LNCAP (cell line): ENCODE data around the gene SLC2A9.

Experiments used
- CTCF ChIP-seq: fragments of 450-650 bp; IDR thresholded peaks from 2 replicates; pipeline ENCODE4 v1.5.1; 2017; ENCODE audit warnings: mild to moderate bottlenecking

SLC2A9 gene

GRCh38 chr4:10008609-10009005, 12.7 kb downstream of the SLC2A9 start:
- TF ChIP-seq CTCF: no peak

GRCh38 chr4:10007793-10008608, 13.3 kb downstream of the SLC2A9 start:
- TF ChIP-seq CTCF: no peak

GRCh38 chr4:10007436-10007740, 13.9 kb downstream of the SLC2A9 start:
- no peak for TF ChIP-seq CTCF

GRCh38 chr4:10006601-10007435, 14.5 kb downstream of the SLC2A9 start:
- no peak for TF ChIP-seq CTCF

- no peak for TF ChIP-seq CTCF
Observed at GRCh38 chr4:10006231-10006600, 15.1 kb downstream of the SLC2A9 start.

- no peak for TF ChIP-seq CTCF
Observed at GRCh38 chr4:10005632-10006031, 15.7 kb downstream of the SLC2A9 start.

GRCh38 chr4:10003666-10004065, 17.6 kb downstream of the SLC2A9 start:
- no peak for TF ChIP-seq CTCF
